K562 (cell line): Measurements from ENCODE around the gene KLHL34. TPM values are rescaled to one million over a fixed set of nuclear protein-coding genes. Genes with fewer than 3 reads are reported as not detected.

Source experiments
- ATAC-seq: fragments of 200-7000 bp; cut with Tn5 transposase; 3 replicates; pipeline ENCODE4 v1.9.1; 2020; ENCODE audit warnings: moderate library complexity
- BruUV-seq: library from RNA; stranded (reverse); fragments of 400-500 nt; replicated peaks from 2 replicates; lab custom pipeline; 2021; lab: Mats Ljungman, UMichigan
- CTCF ChIA-PET: fragments of 300-600 bp; formaldehyde crosslinking; extraction: SDS; loops from one replicate; lab custom pipeline; 2021; ENCODE audit warnings: low intra/inter-chr PET ratio; lab: Yijun Ruan, JAX
- POLR2A ChIA-PET: fragments of 300-600, 350-650 bp; sonication (Branson Sonifier 250); formaldehyde crosslinking; extraction: SDS; loops from one replicate; lab custom pipeline; 2021; ENCODE audit warnings: antibody characterized with exemption, inconsistent platforms; lab: Yijun Ruan, JAX
- DNase-seq, 4 experiments: peaks; one replicate each; pipeline versions ENCODE4 v3.0.0 to v3.0.0-alpha.2; 2011 to 2018; ENCODE audit warnings: low spot score in 3 of 4, mixed read lengths in 3 of 4; ENCODE audit errors: extremely low read depth in 1 of 4
- FAIRE-seq: peaks from 2 replicates; lab custom pipeline; 2011; peaks lifted over from hg19 to GRCh38; lab: Jason Lieb, UNC
- H2AFZ ChIP-seq: 2 replicates; pipeline ENCODE4 v1.6.0; 2011; ENCODE audit warnings: low read depth, low read length, control low read depth, inconsistent platforms
- H3K27ac ChIP-seq: fragments of 200-600 bp; 3 replicates; pipeline ENCODE4 v1.8.0; 2011; ENCODE audit warnings: low read depth, mild to moderate bottlenecking, control low read depth, inconsistent platforms, low read length, moderate library complexity, mixed read lengths; ENCODE audit errors: extremely low read depth
- H3K27me3 ChIP-seq, 2 experiments: fragments of 300-600 bp in 1 of 2; 2 replicates in 1 of 2; 3 replicates in 1 of 2; pipeline versions ENCODE4 v1.6.0 to v1.8.0; 2011; ENCODE audit warnings: inconsistent platforms in 2 of 2, low read length in 2 of 2, mild to moderate bottlenecking in 1 of 2, mixed read lengths in 1 of 2, moderate library complexity in 1 of 2; ENCODE audit not compliant: control insufficient read depth in 2 of 2, insufficient read depth in 2 of 2
- H3K36me3 ChIP-seq: fragments of 300-600 bp; 3 replicates; pipeline ENCODE4 v1.8.0; 2011; ENCODE audit warnings: mild to moderate bottlenecking, low read length, inconsistent platforms; ENCODE audit not compliant: control insufficient read depth, insufficient read depth
- H3K4me1 ChIP-seq, 2 experiments: fragments of 200-600 bp in 1 of 2; replicated peaks in 1 of 2; 2 replicates in 1 of 2; 3 replicates in 1 of 2; pipeline versions ENCODE4 v1.5.1 to v1.8.0; 2011; ENCODE audit warnings: inconsistent platforms in 2 of 2, low read length in 2 of 2, mild to moderate bottlenecking in 1 of 2, mixed read lengths in 1 of 2, moderate library complexity in 1 of 2; ENCODE audit not compliant: control insufficient read depth in 2 of 2, insufficient read depth in 2 of 2
- H3K4me2 ChIP-seq: 2 replicates; pipeline ENCODE4 v1.6.1; 2011; ENCODE audit warnings: low read length, control low read depth, inconsistent platforms, mixed read lengths; ENCODE audit not compliant: insufficient read depth
- H3K4me3 ChIP-seq: fragments of 200-600 bp; sonication (generic), shearing (Covaris generic); 2 replicates; pipeline ENCODE4 v1.5.1; 2016; ENCODE audit warnings: control low read depth, inconsistent platforms
- H3K79me2 ChIP-seq: fragments of 200-600 bp; 3 replicates; pipeline ENCODE4 v1.8.0; 2011; ENCODE audit warnings: low read length, inconsistent platforms; ENCODE audit not compliant: control insufficient read depth, insufficient read depth
- H3K9ac ChIP-seq, 2 experiments: 2 replicates each; pipeline versions ENCODE4 v1.6.0 to v1.6.1; 2011; ENCODE audit warnings: low read depth in 2 of 2, low read length in 2 of 2, control low read depth in 1 of 2, inconsistent platforms in 1 of 2, mild to moderate bottlenecking in 1 of 2, mixed read lengths in 1 of 2; ENCODE audit not compliant: insufficient read depth in 1 of 2
- H3K9me1 ChIP-seq: one replicate; pipeline ENCODE4 v1.6.0; 2011; ENCODE audit warnings: inconsistent platforms, mild to moderate bottlenecking, low read length, moderate library complexity; ENCODE audit not compliant: control insufficient read depth, insufficient read depth
- H3K9me3 ChIP-seq: replicated peaks from 2 replicates; pipeline ENCODE4 v1.5.1; 2011; ENCODE audit warnings: low read depth, low read length, inconsistent platforms; ENCODE audit not compliant: control insufficient read depth, insufficient read depth
- H4K20me1 ChIP-seq: replicated peaks from 2 replicates; pipeline ENCODE4 v1.6.1; 2011; ENCODE audit warnings: low read length, inconsistent platforms, mixed read lengths; ENCODE audit not compliant: control insufficient read depth, insufficient read depth
- CREM ChIP-seq: IDR thresholded peaks from 2 replicates; pipeline ENCODE4 v1.6.1; 2014; ENCODE audit warnings: antibody characterized with exemption, low read depth
- RAD21 ChIP-seq, 2 experiments: fragments of 250-450 bp in 1 of 2; fragments of 450-650 bp in 1 of 2; sonication (Bioruptor Pico) in 1 of 2; formaldehyde crosslinking in 1 of 2; IDR thresholded peaks in 1 of 2; conservative IDR thresholded peaks in 1 of 2; 2 replicates each; pipeline versions ENCODE4 v1.4.0 to v1.8.0; 2020 to 2022; ENCODE audit warnings: mild to moderate bottlenecking in 2 of 2, moderate library complexity in 1 of 2
- TEAD2 ChIP-seq: fragments of 450-650 bp; IDR thresholded peaks from 2 replicates; pipeline ENCODE4 v1.6.1; 2016; ENCODE audit warnings: missing genetic modification characterization, control low read depth, missing compliant biosample characterization
- in situ Hi-C: fragments of 300-500 bp; cut with MboI; formaldehyde crosslinking; loops from 4 replicates; pipeline ENCODE4 v1.15.0; 2018; ENCODE audit warnings: inconsistent platforms, mixed read lengths
- intact Hi-C: fragments of 100-400 bp; cut with micrococcal nuclease; formaldehyde crosslinking; loops from 2 replicates; pipeline ENCODE4 v1.14.2; 2022
- polyA plus RNA-seq, 8 experiments: library from polyadenylated mRNA; depleted of rRNA in 4 of 8; stranded (reverse) in 5 of 8; unstranded in 3 of 8; fragments of >200 nt; fragmentation: Nextera tagmentation in 2 of 8; fragmentation: Illumina TruSeq in 1 of 8; extraction: Ambion mirVana in 2 of 8; extraction: Trizol in 1 of 8; gene quantifications; 2 replicates each; pipeline versions ENCODE4 v1.2.1 to v1.2.3, GENCODE V29; 2011 to 2014; ENCODE audit warnings: inconsistent platforms in 1 of 8, missing spikeins in 1 of 8
- total RNA-seq, 7 experiments: library from RNA; depleted of rRNA in 6 of 7; stranded (reverse); fragments of >200 nt in 6 of 7; fragmentation: Illumina TruSeq in 2 of 7; extraction: Trizol in 2 of 7; gene quantifications; 2 replicates each; pipeline versions ENCODE4 v1.2.1 to v1.2.3, GENCODE V29; 2011 to 2021; ENCODE audit warnings: low replicate concordance in 1 of 7
- TF ChIP-seq, protein P1 (sequence below): fragments of 450-650 bp; IDR thresholded peaks from 2 replicates; pipeline ENCODE4 v1.6.1; 2016

Gene KLHL34
- total and polyA plus RNA-seq, 9 of the 15 experiments (the other 6 are each of a cell fraction or from before 2014, with no cell fraction given): not detected

DNA sequence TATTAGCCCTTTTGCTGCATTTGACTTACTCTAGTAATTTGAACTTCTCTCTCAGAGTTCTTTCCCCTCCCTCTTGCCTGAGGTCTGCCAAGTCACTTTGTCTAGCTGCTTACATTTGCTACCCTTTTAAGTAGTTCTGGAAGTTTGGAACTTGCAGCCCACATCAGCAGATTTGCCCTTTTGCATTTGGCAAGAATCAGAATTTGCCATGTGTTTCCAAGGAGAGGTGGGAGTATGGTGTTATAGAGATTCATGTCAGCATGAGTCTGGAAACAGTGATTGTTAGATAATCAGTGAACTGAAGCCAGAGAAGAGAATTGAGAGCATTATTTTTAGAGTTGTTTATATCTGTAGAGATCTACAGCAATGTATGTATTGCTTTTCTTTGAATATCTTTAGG lies 52.1 kb downstream of the KLHL34 start:
- ChIA-PET POLR2A (no interaction called here), CTCF (no interaction called here)
- Histone ChIP-seq H3K79me2 (no peaks in the 10 kb centered on the region), H3K27me3 (no peaks in the 10 kb centered on the region), H3K36me3 (no peaks in the 10 kb centered on the region), H3K4me2 (no peak overlapping the region), H3K4me3 (no peak overlapping the region), H3K9me3 (no peaks in the 10 kb centered on the region), H3K27ac (no peak overlapping the region), H3K9me1 (no peaks in the 10 kb centered on the region), H3K4me1 (no peaks in the 10 kb centered on the region), H3K9ac (no peak overlapping the region), H4K20me1 (no peaks in the 10 kb centered on the region), H2AFZ (no peak overlapping the region)
- in situ Hi-C loops (no loop called here), intact Hi-C loops (no loop called here)
- no peak for ATAC-seq
- DNase-seq: no peak
- no peak for FAIRE-seq
- BruUV-seq: no TSS peak
- TF ChIP-seq, protein P1, sequence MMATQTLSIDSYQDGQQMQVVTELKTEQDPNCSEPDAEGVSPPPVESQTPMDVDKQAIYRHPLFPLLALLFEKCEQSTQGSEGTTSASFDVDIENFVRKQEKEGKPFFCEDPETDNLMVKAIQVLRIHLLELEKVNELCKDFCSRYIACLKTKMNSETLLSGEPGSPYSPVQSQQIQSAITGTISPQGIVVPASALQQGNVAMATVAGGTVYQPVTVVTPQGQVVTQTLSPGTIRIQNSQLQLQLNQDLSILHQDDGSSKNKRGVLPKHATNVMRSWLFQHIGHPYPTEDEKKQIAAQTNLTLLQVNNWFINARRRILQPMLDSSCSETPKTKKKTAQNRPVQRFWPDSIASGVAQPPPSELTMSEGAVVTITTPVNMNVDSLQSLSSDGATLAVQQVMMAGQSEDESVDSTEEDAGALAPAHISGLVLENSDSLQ: no peak
- TF ChIP-seq RAD21 (CRISPR knock-in tag; conservative IDR thresholded peaks at IDR 0.05 in 1 of 2, IDR thresholded peaks at IDR 0.05 in 1 of 2) (no peak), TEAD2 (tag) (no peak), CREM (no peak)

Other genes with a start within 250 kb of the KLHL34 start
- gene SMPX, start 99.8 kb upstream of the KLHL34 start, total RNA-seq (2014; rRNA removed): not detected in 2 replicates
- not detected in 2 replicates for gene SMPX, start 99.8 kb upstream of the KLHL34 start, total RNA-seq (2014; rRNA removed; fragmentation: Illumina TruSeq; extraction: Trizol)
- gene SMPX, start 99.8 kb upstream of the KLHL34 start, total RNA-seq (2015; rRNA removed; fragmentation: Illumina TruSeq; extraction: Trizol): not detected in 2 replicates
- gene SMPX, start 99.8 kb upstream of the KLHL34 start, total RNA-seq (2021): not detected in 2 replicates
- not detected in 2 replicates for gene SMPX, start 99.8 kb upstream of the KLHL34 start, polyA plus RNA-seq (2011; rRNA removed)
- not detected in 2 replicates for gene SMPX, start 99.8 kb upstream of the KLHL34 start, polyA plus RNA-seq (2014; fragmentation: Illumina TruSeq; extraction: Trizol)
- gene SMPX, start 99.8 kb upstream of the KLHL34 start, polyA plus RNA-seq (2014; fragmentation: Nextera tagmentation; extraction: Ambion mirVana): not detected
- gene SMPX, start 99.8 kb upstream of the KLHL34 start, polyA plus RNA-seq (2014; rRNA removed): not detected in 2 replicates
- gene MBTPS2, start 181.3 kb upstream of the KLHL34 start, total RNA-seq (2014; rRNA removed): 2.3 and 3.2 TPM in 2 replicates
- gene MBTPS2, start 181.3 kb upstream of the KLHL34 start, total RNA-seq (2014; rRNA removed; fragmentation: Illumina TruSeq; extraction: Trizol): 3.1 and 4.1 TPM in 2 replicates
- 2.5 and 2.7 TPM in 2 replicates for gene MBTPS2, start 181.3 kb upstream of the KLHL34 start, total RNA-seq (2015; rRNA removed; fragmentation: Illumina TruSeq; extraction: Trizol)
- gene MBTPS2, start 181.3 kb upstream of the KLHL34 start, total RNA-seq (2021): 9.6 and 10.4 TPM in 2 replicates
- 13.4 and 18.7 TPM in 2 replicates for gene MBTPS2, start 181.3 kb upstream of the KLHL34 start, polyA plus RNA-seq (2011; rRNA removed)
- gene MBTPS2, start 181.3 kb upstream of the KLHL34 start, polyA plus RNA-seq (2014; fragmentation: Illumina TruSeq; extraction: Trizol): 8.9 and 10.4 TPM in 2 replicates
- 1 to 10 TPM; 3.9 to 4.0 TPM for gene MBTPS2, start 181.3 kb upstream of the KLHL34 start, polyA plus RNA-seq (2014; fragmentation: Nextera tagmentation; extraction: Ambion mirVana)
- 7.5 and 12.0 TPM in 2 replicates for gene MBTPS2, start 181.3 kb upstream of the KLHL34 start, polyA plus RNA-seq (2014; rRNA removed)
- 1.0 TPM in 2 replicates for gene YY2, start 197.7 kb upstream of the KLHL34 start, total RNA-seq (2014; rRNA removed)
- 1.0 and 1.3 TPM in 2 replicates for gene YY2, start 197.7 kb upstream of the KLHL34 start, total RNA-seq (2014; rRNA removed; fragmentation: Illumina TruSeq; extraction: Trizol)
- 1.0 and 1.2 TPM in 2 replicates for gene YY2, start 197.7 kb upstream of the KLHL34 start, total RNA-seq (2015; rRNA removed; fragmentation: Illumina TruSeq; extraction: Trizol)
- gene YY2, start 197.7 kb upstream of the KLHL34 start, total RNA-seq (2021): 2.2 TPM in 2 replicates
- gene YY2, start 197.7 kb upstream of the KLHL34 start, polyA plus RNA-seq (2011; rRNA removed): 1.1 and 1.2 TPM in 2 replicates
- 1.9 and 2.4 TPM in 2 replicates for gene YY2, start 197.7 kb upstream of the KLHL34 start, polyA plus RNA-seq (2014; fragmentation: Illumina TruSeq; extraction: Trizol)
- under 1 TPM; 0.77 to 0.87 TPM for gene YY2, start 197.7 kb upstream of the KLHL34 start, polyA plus RNA-seq (2014; fragmentation: Nextera tagmentation; extraction: Ambion mirVana)
- 0.53 and 1.7 TPM in 2 replicates for gene YY2, start 197.7 kb upstream of the KLHL34 start, polyA plus RNA-seq (2014; rRNA removed)